Naive thymus-derived CD4-positive, alpha-beta T cell (primary cell): ENCODE results near the gene CFC1B. TPM values are rescaled to one million over a fixed set of nuclear protein-coding genes. Genes with fewer than 3 reads are reported as not detected.
"Not testable (repeated sequence)": the region's sequence is repeated elsewhere in the genome, so short reads cannot be mapped to it uniquely, and the experiment has no call there.

ENCODE experiments used
- ATAC-seq: fragments of 150-1000 bp; cut with Tn5 transposase; 2 replicates; pipeline ENCODE4 v1.10.0; 2021; ENCODE audit warnings: mild to moderate bottlenecking, moderate library complexity
- CTCF ChIA-PET: fragments of 350-600 bp; sonication (Branson Sonifier 250); formaldehyde crosslinking; loops from one replicate; lab custom pipeline; 2021; ENCODE audit warnings: antibody characterized with exemption; lab: Charles Lee
- POLR2A ChIA-PET: fragments of 350-600 bp; sonication (Branson Sonifier 250); formaldehyde crosslinking; loops from one replicate; lab custom pipeline; 2021; ENCODE audit warnings: antibody characterized with exemption, inconsistent platforms; lab: Charles Lee
- DNase-seq, 9 donors: peaks; one replicate each; pipeline versions ENCODE4 v3.0.0 to v3.0.0-alpha.2; 2020 to 2022; ENCODE audit warnings: mixed read lengths in 1 of 9
- H3K27ac ChIP-seq: one replicate; pipeline ENCODE4 v1.7.0; 2013; ENCODE audit warnings: mild to moderate bottlenecking, low read depth, low read length, moderate library complexity
- H3K27me3 ChIP-seq, 2 donors: one replicate each; pipeline ENCODE4 v1.7.0; 2013; ENCODE audit warnings: low read length in 2 of 2, mild to moderate bottlenecking in 2 of 2, moderate library complexity in 2 of 2; ENCODE audit not compliant: control insufficient read depth in 2 of 2, insufficient read depth in 2 of 2
- H3K36me3 ChIP-seq, 3 experiments: 1 replicate in 2 of 3; 2 replicates in 1 of 3; pipeline ENCODE4 v1.7.0; 2013; ENCODE audit warnings: low read length in 3 of 3, mild to moderate bottlenecking in 3 of 3, moderate library complexity in 1 of 3; ENCODE audit not compliant: insufficient read depth in 3 of 3, control insufficient read depth in 2 of 3
- H3K4me1 ChIP-seq, 2 donors: one replicate each; pipeline ENCODE4 v1.7.0; 2013; ENCODE audit warnings: low read length in 2 of 2, mild to moderate bottlenecking in 2 of 2, moderate library complexity in 1 of 2; ENCODE audit not compliant: control insufficient read depth in 2 of 2, insufficient read depth in 2 of 2
- H3K4me3 ChIP-seq: 2 replicates; pipeline ENCODE4 v1.7.0; 2013; ENCODE audit warnings: mild to moderate bottlenecking, low read length
- H3K9me3 ChIP-seq, 3 experiments: 1 replicate in 2 of 3; 2 replicates in 1 of 3; pipeline ENCODE4 v1.7.0; 2013; ENCODE audit warnings: low read length in 3 of 3; ENCODE audit not compliant: control insufficient read depth in 2 of 3
- H3K27ac Mint-ChIP-seq, 9 donors: one replicate each; pipeline ENCODE4 v1.8.0; 2020 to 2022; ENCODE audit warnings: mixed read lengths in 9 of 9, mild to moderate bottlenecking in 8 of 9, moderate library complexity in 5 of 9, inconsistent platforms in 2 of 9
- H3K27me3 Mint-ChIP-seq, 5 donors: one replicate each; pipeline ENCODE4 v1.8.0; 2021 to 2022; ENCODE audit warnings: mixed read lengths in 5 of 5, mild to moderate bottlenecking in 1 of 5
- H3K36me3 Mint-ChIP-seq, 5 donors: one replicate each; pipeline ENCODE4 v1.8.0; 2020 to 2022; ENCODE audit warnings: mixed read lengths in 5 of 5, mild to moderate bottlenecking in 3 of 5, inconsistent platforms in 1 of 5
- H3K4me1 Mint-ChIP-seq, 7 donors: one replicate each; pipeline ENCODE4 v1.8.0; 2020 to 2022; ENCODE audit warnings: mixed read lengths in 7 of 7, mild to moderate bottlenecking in 3 of 7, inconsistent platforms in 1 of 7
- H3K4me3 Mint-ChIP-seq, 10 donors: one replicate each; pipeline ENCODE4 v1.8.0; 2020 to 2022; ENCODE audit warnings: mild to moderate bottlenecking in 10 of 10, mixed read lengths in 10 of 10, moderate library complexity in 6 of 10, inconsistent platforms in 2 of 10
- H3K9me3 Mint-ChIP-seq, 11 donors: one replicate each; pipeline ENCODE4 v1.8.0; 2020 to 2022; ENCODE audit warnings: mixed read lengths in 11 of 11, mild to moderate bottlenecking in 4 of 11, inconsistent platforms in 1 of 11, moderate library complexity in 1 of 11
- intact Hi-C, 2 donors: fragments of 100-400 bp; cut with micrococcal nuclease; formaldehyde crosslinking; loops; one replicate each; pipeline ENCODE4 v1.15.1; 2023
- polyA plus RNA-seq, 2 donors: library from polyadenylated mRNA; unstranded; fragments of 300-500 nt; fragmentation: Illumina TruSeq; gene quantifications; one replicate each; pipeline ENCODE4 v1.2.3, GENCODE V29; 2021
- total RNA-seq, 6 experiments: library from RNA in 5 of 6; stranded (reverse) in 5 of 6; gene quantifications; 1 replicate in 5 of 6; 2 replicates in 1 of 6; pipeline ENCODE4 v1.2.3 and lab custom pipeline; 2021 to 2026

Gene CFC1B
- total and polyA plus RNA-seq, 7 experiments from 2014 or later: not detected

DNA sequence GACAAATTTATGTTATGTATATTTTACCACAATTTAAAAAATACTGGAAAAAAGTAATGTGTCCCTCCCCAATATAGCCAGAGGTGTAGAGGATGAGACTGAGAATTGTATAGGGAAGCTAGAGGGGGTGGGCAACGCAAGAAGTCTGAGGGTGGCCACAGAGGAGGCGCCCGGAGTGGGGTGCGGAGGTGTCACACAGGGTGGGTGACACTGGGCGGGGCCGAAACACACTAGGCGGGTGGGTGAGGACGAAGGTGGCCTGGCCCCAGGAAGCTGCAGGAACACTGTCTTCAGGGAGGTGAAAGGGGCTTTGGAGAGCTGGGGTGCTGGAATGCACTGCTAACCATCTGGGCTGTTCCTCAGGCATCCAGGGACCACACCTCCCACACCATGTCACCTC is 35.4 kb downstream of the CFC1B start:
- ATAC-seq: peak; percentile 47
- H3K4me3 ChIP-seq, H3K4me1 ChIP-seq, H3K9me3 Mint-ChIP-seq, POLR2A ChIA-PET, H3K4me1 Mint-ChIP-seq, DNase-seq, intact Hi-C loops, H3K36me3 ChIP-seq, CTCF ChIA-PET, H3K27ac ChIP-seq, H3K4me3 Mint-ChIP-seq, H3K36me3 Mint-ChIP-seq, H3K27me3 ChIP-seq, H3K27me3 Mint-ChIP-seq, H3K27ac Mint-ChIP-seq, H3K9me3 ChIP-seq: not testable (repeated sequence)

DNA sequence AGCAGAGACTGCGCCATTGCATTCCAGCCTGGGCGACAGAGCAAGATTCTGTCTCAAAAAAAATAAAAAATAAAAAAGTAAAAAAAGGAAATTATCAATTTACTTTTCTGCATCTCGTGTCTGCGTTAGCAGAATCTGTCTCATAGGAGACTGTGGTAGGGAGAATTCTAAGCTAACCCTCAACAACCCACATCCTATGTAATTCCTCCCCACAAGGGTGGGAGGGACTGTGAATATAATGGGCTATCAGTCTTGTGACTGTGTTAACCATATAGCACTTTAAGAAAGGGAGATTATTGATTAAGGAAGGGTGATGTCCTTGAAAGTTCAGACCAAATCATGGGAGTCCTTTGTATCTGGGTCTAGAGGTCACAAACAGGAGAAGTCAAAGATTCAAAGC is 45.1 kb downstream of the CFC1B start:
- intact Hi-C loops, H3K9me3 ChIP-seq, H3K27me3 ChIP-seq, H3K4me3 Mint-ChIP-seq, CTCF ChIA-PET, H3K27me3 Mint-ChIP-seq, H3K9me3 Mint-ChIP-seq, H3K4me1 ChIP-seq, H3K36me3 Mint-ChIP-seq, H3K4me3 ChIP-seq, H3K27ac ChIP-seq, H3K27ac Mint-ChIP-seq, H3K36me3 ChIP-seq, ATAC-seq, DNase-seq, H3K4me1 Mint-ChIP-seq, POLR2A ChIA-PET: not testable (repeated sequence)

DNA sequence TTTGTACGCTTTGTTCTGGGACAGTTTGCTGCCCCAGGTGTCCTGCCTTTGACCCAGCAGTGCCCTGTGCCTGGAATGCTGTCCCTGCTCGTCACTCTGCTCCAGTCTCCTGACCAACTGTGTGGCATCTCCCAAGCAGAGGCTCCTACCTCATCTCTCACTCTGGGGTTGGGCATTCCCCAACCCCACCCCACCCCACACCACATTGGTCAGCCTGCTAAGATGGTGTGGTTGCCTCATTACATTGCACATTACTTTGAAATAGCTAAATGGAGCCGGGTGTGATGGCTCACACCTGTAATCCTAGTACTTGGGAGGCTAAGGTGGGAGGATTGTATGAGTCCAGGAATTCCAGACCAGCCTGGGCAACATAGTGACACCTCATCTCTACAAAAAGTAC is 50.9 kb downstream of the CFC1B start:
- H3K27me3 ChIP-seq, H3K4me3 ChIP-seq, H3K4me1 Mint-ChIP-seq, H3K27me3 Mint-ChIP-seq, intact Hi-C loops, POLR2A ChIA-PET, H3K4me1 ChIP-seq, CTCF ChIA-PET, H3K4me3 Mint-ChIP-seq, H3K36me3 ChIP-seq, H3K27ac ChIP-seq, H3K27ac Mint-ChIP-seq, ATAC-seq, H3K9me3 ChIP-seq, DNase-seq, H3K36me3 Mint-ChIP-seq, H3K9me3 Mint-ChIP-seq: not testable (repeated sequence)

DNA sequence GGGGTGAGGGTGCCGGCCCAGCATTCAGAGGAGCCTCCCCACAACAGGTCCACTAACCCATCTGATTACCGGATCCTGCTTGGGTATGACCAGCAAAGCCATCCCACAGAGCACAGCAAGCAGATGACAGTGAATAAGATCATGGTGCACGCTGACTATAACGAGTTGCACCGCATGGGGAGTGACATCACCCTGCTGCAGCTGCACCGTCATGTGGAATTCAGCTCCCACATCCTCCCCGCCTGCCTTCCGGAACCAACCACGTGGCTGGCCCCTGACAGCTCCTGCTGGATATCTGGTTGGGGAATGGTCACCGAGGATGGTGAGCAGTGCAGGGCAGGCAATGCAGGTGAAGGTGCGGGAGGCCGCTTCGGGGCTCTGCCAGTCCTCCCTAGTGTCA is 53.2 kb downstream of the CFC1B start:
- ATAC-seq, H3K27me3 ChIP-seq, H3K27me3 Mint-ChIP-seq, POLR2A ChIA-PET, H3K27ac ChIP-seq, H3K9me3 Mint-ChIP-seq, H3K4me1 Mint-ChIP-seq, H3K9me3 ChIP-seq, H3K4me1 ChIP-seq, H3K4me3 Mint-ChIP-seq, intact Hi-C loops, H3K36me3 ChIP-seq, H3K4me3 ChIP-seq, DNase-seq, CTCF ChIA-PET, H3K36me3 Mint-ChIP-seq, H3K27ac Mint-ChIP-seq: not testable (repeated sequence)

DNA sequence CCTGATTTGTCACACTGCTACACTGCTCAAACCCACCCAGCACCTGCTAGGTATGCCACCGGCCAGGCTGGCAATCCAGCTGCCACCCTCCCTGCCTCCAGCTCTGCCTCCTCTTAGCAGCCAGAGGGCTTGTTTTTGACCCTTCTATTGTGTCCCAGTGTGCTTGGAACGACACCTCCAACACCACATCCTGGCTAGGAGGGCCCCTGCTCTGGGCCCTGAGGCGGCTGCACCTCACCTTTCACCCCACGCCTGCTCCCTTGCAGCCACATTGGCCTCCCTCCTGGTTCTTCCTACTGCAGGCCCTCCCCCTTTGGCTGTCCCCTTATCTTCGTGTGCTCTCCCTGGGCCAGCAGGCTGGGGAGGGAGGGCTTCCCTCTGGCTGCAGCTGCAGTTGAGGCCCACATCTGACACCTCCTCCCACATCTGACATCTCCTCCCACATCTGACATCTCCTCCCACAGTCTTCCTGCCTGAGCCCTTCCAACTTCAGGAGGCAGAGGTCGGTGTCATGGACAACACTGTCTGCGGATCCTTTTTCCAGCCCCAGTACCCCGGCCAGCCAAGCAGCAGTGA is 55.3 kb downstream of the CFC1B start:
- H3K9me3 ChIP-seq, CTCF ChIA-PET, H3K4me3 ChIP-seq, POLR2A ChIA-PET, H3K36me3 Mint-ChIP-seq, H3K4me1 ChIP-seq, DNase-seq, H3K9me3 Mint-ChIP-seq, H3K27me3 Mint-ChIP-seq, H3K36me3 ChIP-seq, H3K27me3 ChIP-seq, H3K27ac ChIP-seq, H3K4me1 Mint-ChIP-seq, intact Hi-C loops, H3K27ac Mint-ChIP-seq, H3K4me3 Mint-ChIP-seq: not testable (repeated sequence)
- ATAC-seq: peak; percentile 38

DNA sequence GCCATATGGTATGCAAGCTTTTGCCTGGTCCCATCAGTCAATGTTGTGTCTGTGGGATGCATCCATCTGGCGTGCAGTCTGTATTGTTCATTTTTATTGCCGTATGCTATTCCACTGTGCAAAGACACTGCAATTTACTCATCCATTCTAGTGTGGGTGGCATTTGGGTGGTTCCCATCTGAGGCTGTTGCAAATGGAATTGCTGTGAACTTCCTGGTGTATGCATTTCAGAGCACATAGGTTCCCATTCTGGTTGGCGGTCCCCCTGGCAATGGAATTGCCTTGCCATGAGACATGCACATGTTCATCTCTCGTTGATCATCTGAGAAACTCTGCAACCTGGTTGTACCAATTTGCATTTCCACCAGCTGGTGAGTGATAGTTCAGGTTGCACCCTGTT is 56.5 kb downstream of the CFC1B start:
- H3K36me3 Mint-ChIP-seq, ATAC-seq, CTCF ChIA-PET, POLR2A ChIA-PET, DNase-seq, intact Hi-C loops, H3K4me3 ChIP-seq, H3K9me3 ChIP-seq, H3K9me3 Mint-ChIP-seq, H3K27ac ChIP-seq, H3K27me3 Mint-ChIP-seq, H3K27ac Mint-ChIP-seq, H3K4me3 Mint-ChIP-seq, H3K4me1 ChIP-seq, H3K36me3 ChIP-seq, H3K4me1 Mint-ChIP-seq, H3K27me3 ChIP-seq: not testable (repeated sequence)
